B cell (primary cell): ENCODE results near the gene CRYBA2. TPM values are rescaled to one million over a fixed set of nuclear protein-coding genes. Genes with fewer than 3 reads are reported as not detected.

Experiments
- ATAC-seq: fragments of 200-7000 bp; cut with Tn5 transposase; one replicate; pipeline ENCODE4 v1.10.0; 2021; ENCODE audit warnings: low read depth, mild to moderate bottlenecking, moderate number of reproducible peaks, moderate library complexity
- CTCF ChIA-PET: fragments of 350-600 bp; sonication (Branson Sonifier 250); formaldehyde crosslinking; loops from one replicate; lab custom pipeline; 2021; ENCODE audit warnings: antibody characterized with exemption, inconsistent platforms; lab: Charles Lee
- POLR2A ChIA-PET: fragments of 350-600 bp; sonication (Branson Sonifier 250); formaldehyde crosslinking; loops from one replicate; lab custom pipeline; 2021; ENCODE audit warnings: antibody characterized with exemption; lab: Charles Lee
- DNase-seq: peaks from one replicate; pipeline ENCODE4 v3.0.0; 2013
- H2AFZ ChIP-seq: 2 replicates; pipeline ENCODE4 v1.6.1; 2012; ENCODE audit warnings: mild to moderate bottlenecking, low read depth, low read length; ENCODE audit not compliant: insufficient read depth, poor library complexity, severe bottlenecking
- H3K27ac ChIP-seq, 2 donors: 1 replicate in 1 of 2; 2 replicates in 1 of 2; pipeline ENCODE4 v1.5.1; 2012 to 2013; ENCODE audit warnings: low read length in 2 of 2, mild to moderate bottlenecking in 2 of 2, moderate library complexity in 1 of 2
- H3K27me3 ChIP-seq, 4 experiments: fragments of 200-600 bp in 1 of 4; sonication (generic) in 1 of 4; replicated peaks in 1 of 4; 1 replicate in 2 of 4; 2 replicates in 2 of 4; pipeline versions ENCODE4 v1.6.1 to v1.7.0; 2013 to 2016; ENCODE audit warnings: low read length in 3 of 4, mild to moderate bottlenecking in 2 of 4, mixed read lengths in 1 of 4, moderate library complexity in 1 of 4; ENCODE audit not compliant: insufficient read depth in 4 of 4, control insufficient read depth in 3 of 4; ENCODE audit errors: control extremely low read depth in 1 of 4
- H3K36me3 ChIP-seq, 2 experiments: replicated peaks in 1 of 2; 1 replicate in 1 of 2; 2 replicates in 1 of 2; pipeline versions ENCODE4 v1.6.1 to v1.7.1; 2013; ENCODE audit warnings: low read length in 1 of 2; ENCODE audit not compliant: insufficient read depth in 2 of 2, control insufficient read depth in 1 of 2; ENCODE audit errors: control extremely low read depth in 1 of 2, extremely low read depth in 1 of 2
- H3K4me1 ChIP-seq, 2 donors: fragments of 200-600 bp in 1 of 2; sonication (generic) in 1 of 2; 1 replicate in 1 of 2; 2 replicates in 1 of 2; pipeline versions ENCODE4 v1.5.1 to v1.6.1; 2013 to 2017; ENCODE audit warnings: low read length in 2 of 2; ENCODE audit not compliant: control insufficient read depth in 2 of 2, insufficient read depth in 2 of 2
- H3K4me2 ChIP-seq: replicated peaks from 2 replicates; pipeline ENCODE3; 2012; ENCODE audit warnings: mild to moderate bottlenecking, low read depth, low read length; ENCODE audit not compliant: poor library complexity, severe bottlenecking
- H3K4me3 ChIP-seq, 5 experiments: fragments of 200-600 bp in 1 of 5; sonication (generic) in 1 of 5; 1 replicate in 3 of 5; 2 replicates in 2 of 5; pipeline versions ENCODE4 v1.5.1 to v1.7.0; 2011 to 2016; ENCODE audit warnings: low read length in 4 of 5, mild to moderate bottlenecking in 4 of 5, low read depth in 2 of 5, control low read depth in 1 of 5, moderate library complexity in 1 of 5; ENCODE audit not compliant: insufficient read depth in 1 of 5; ENCODE audit errors: control extremely low read depth in 1 of 5, extremely low read depth in 1 of 5
- H3K79me2 ChIP-seq: fragments of 200-600 bp; sonication (generic); one replicate; pipeline ENCODE4 v1.6.0; 2016; ENCODE audit warnings: low read length; ENCODE audit not compliant: control insufficient read depth, insufficient read depth
- H3K9ac ChIP-seq: fragments of 200-600 bp; sonication (generic); 2 replicates; pipeline ENCODE4 v1.6.1; 2017; ENCODE audit warnings: mild to moderate bottlenecking, low read length, moderate library complexity
- H3K9me3 ChIP-seq, 3 donors: one replicate each; pipeline versions ENCODE4 v1.6.1 to v1.7.1; 2013; ENCODE audit warnings: low read length in 2 of 3; ENCODE audit not compliant: control insufficient read depth in 2 of 3, insufficient read depth in 1 of 3; ENCODE audit errors: control extremely low read depth in 1 of 3
- H4K20me1 ChIP-seq: 2 replicates; pipeline ENCODE4 v1.6.0; 2012; ENCODE audit warnings: mild to moderate bottlenecking, low read length; ENCODE audit not compliant: insufficient read depth, control insufficient read depth, poor library complexity, severe bottlenecking
- H3K27ac Mint-ChIP-seq: one replicate; pipeline ENCODE4 v1.8.0; 2021; ENCODE audit warnings: mixed read lengths
- H3K27me3 Mint-ChIP-seq: one replicate; pipeline ENCODE4 v1.8.0; 2021; ENCODE audit warnings: mixed read lengths
- H3K4me1 Mint-ChIP-seq: one replicate; pipeline ENCODE4 v1.8.0; 2021; ENCODE audit warnings: mixed read lengths
- H3K4me3 Mint-ChIP-seq: one replicate; pipeline ENCODE4 v1.8.0; 2021; ENCODE audit warnings: mixed read lengths
- H3K9me3 Mint-ChIP-seq: one replicate; pipeline ENCODE4 v1.8.0; 2022; ENCODE audit warnings: mixed read lengths; ENCODE audit not compliant: insufficient read depth
- EZH2 ChIP-seq: IDR thresholded peaks from 2 replicates; pipeline ENCODE4 v1.6.1; 2012; ENCODE audit warnings: borderline replicate concordance, low read depth, mild to moderate bottlenecking, moderate library complexity, low read length; ENCODE audit not compliant: insufficient read depth, poor library complexity, severe bottlenecking
- WGBS: methylation state at CpG from one replicate; pipeline ENCODE4 v1.1.5; 2013; ENCODE audit warnings: missing lambda C conversion rate; ENCODE audit not compliant: insufficient coverage; 5-methylcytosine and 5-hydroxymethylcytosine counted together
- intact Hi-C: fragments of 100-400 bp; cut with micrococcal nuclease; formaldehyde crosslinking; loops from one replicate; pipeline ENCODE4 v1.10.0; 2022
- polyA plus RNA-seq: library from polyadenylated mRNA; depleted of rRNA; stranded (reverse); fragments of >200 nt; gene quantifications from 2 replicates; pipeline ENCODE4 v1.2.3, GENCODE V29; 2012
- total RNA-seq, 2 donors: library from RNA; stranded (reverse); fragments of 120-200 nt in 1 of 2; gene quantifications; 1 replicate in 1 of 2; 2 replicates in 1 of 2; pipeline versions ENCODE4 v1.2.3 to v1.2.4, GENCODE V29; 2013 to 2022
- TF ChIP-seq, protein P1 (sequence below): fragments of 200-600 bp; IDR thresholded peaks from one replicate; pipeline ENCODE4 v1.8.0; 2022; ENCODE audit warnings: antibody characterized with exemption, mild to moderate bottlenecking

CRYBA2 gene
- total and polyA plus RNA-seq, 2 donors (not counting 1 experiment from before 2014, with no cell fraction given), result not detected

DNA sequence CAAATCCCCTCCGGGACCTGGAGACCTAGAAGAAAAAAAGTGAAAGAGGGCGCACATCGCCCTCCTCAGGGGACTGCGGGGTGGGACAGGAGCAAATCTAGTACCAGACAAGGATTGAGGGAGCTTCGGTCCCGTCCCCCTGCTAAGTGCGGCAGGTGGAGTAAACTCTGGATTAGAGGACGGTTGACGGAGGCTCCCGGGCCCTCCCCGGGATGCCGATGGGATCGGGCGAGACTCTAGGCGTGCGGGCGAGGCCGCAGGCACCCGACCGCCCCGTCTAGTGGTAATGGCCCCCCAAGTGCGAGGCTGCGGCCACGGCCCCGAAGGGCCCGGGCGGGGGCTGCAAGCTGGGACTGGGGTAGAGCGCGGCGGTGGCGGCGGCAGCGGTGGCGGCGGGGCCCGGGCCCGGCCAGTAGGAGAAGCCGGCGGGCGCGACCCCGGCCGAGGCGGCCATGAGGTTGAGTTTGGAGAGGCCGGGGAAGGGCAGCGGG lies 11.8 kb downstream of the CRYBA2 start:
- no peak for TF ChIP-seq EZH2
- TF ChIP-seq, protein P1, sequence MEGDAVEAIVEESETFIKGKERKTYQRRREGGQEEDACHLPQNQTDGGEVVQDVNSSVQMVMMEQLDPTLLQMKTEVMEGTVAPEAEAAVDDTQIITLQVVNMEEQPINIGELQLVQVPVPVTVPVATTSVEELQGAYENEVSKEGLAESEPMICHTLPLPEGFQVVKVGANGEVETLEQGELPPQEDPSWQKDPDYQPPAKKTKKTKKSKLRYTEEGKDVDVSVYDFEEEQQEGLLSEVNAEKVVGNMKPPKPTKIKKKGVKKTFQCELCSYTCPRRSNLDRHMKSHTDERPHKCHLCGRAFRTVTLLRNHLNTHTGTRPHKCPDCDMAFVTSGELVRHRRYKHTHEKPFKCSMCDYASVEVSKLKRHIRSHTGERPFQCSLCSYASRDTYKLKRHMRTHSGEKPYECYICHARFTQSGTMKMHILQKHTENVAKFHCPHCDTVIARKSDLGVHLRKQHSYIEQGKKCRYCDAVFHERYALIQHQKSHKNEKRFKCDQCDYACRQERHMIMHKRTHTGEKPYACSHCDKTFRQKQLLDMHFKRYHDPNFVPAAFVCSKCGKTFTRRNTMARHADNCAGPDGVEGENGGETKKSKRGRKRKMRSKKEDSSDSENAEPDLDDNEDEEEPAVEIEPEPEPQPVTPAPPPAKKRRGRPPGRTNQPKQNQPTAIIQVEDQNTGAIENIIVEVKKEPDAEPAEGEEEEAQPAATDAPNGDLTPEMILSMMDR, result no peak
- Mint-ChIP-seq H3K27me3 (peaks cover 63% of the 10 kb centered on the region), H3K4me1 (peaks cover 31% of the 10 kb centered on the region), H3K27ac (no peak overlapping the region), H3K9me3 (no peaks in the 10 kb centered on the region), H3K4me3 (peak overlapping the region; percentile 85)
- no peaks in the 10 kb centered on the region for H4K20me1 ChIP-seq
- WGBS, result 4% methylated on average over 46 of the region's 46 CpGs
- peak overlapping the region; percentile 90 for H3K4me2 ChIP-seq
- peak overlapping the region; percentile 58 for H2AFZ ChIP-seq
- H3K27ac ChIP-seq, result no peak overlapping the region
- H3K9me3 ChIP-seq, result peaks cover 0 to 36% (median 0%) of the 10 kb centered on the region in 3 donors
- CTCF ChIA-PET, result interaction anchor here (0.6 to 3.3 kb wide), 12 partner anchors 11 to 223 kb away, joined by 3 to 55 read pairs (median 7); no protein-coding TSS in a partner anchor
- no peak for ATAC-seq
- intact Hi-C loops, result loop anchor here (1.0 to 5.0 kb wide), 4 partner anchors 84 to 174 kb away; no protein-coding TSS in a partner anchor
- no peak for DNase-seq
- H3K36me3 ChIP-seq, result no peaks in the 10 kb centered on the region
- H3K4me1 ChIP-seq, result peaks cover 37 to 64% of the 10 kb centered on the region in 2 donors
- H3K79me2 ChIP-seq, result no peaks in the 10 kb centered on the region
- peak overlapping the region in 4 of 5 experiments; percentile 1 to 58 (median 24) for H3K4me3 ChIP-seq
- POLR2A ChIA-PET, result no interaction called here
- peak overlapping the region; percentile 52 for H3K9ac ChIP-seq
- H3K27me3 ChIP-seq, result peaks cover 0 to 81% (median 54%) of the 10 kb centered on the region in 4 experiments

DNA sequence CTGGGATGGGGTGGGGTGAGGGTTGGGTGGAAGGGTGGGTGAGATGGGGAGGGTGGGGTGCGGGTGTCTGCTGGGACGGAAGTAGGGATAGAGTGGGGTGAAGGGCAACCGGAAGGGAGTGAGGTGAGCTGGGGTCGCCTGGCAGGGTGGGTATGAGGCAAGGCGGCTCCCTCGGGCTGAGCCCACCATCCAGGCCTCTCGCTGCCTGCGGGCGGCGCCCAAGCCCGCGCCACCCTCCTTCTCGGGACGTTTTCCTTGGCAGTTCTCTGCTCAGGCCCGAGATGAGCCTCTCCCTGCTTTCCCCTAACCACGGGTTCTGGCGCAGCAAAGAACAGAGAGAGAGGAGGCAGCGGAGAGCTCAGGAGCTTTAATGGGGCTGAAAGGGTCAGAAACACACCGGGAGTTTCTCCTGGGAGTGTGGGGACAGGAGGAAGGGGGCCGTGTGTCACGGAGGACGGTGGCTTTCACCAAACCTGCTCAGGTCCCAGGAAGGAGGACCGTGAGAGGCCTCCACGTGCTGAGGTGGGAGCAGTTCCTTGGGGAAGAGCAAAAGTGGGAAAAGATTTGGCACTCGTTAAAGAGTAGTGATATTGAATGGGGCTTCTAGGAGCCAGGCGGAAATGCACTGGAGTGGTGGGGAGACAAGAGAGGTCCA lies 12.4 kb downstream of the CRYBA2 start:
- Histone ChIP-seq H3K27ac (no peak overlapping the region), H3K36me3 (no peaks in the 10 kb centered on the region), H3K9me3 (peaks cover 0 to 36% (median 0%) of the 10 kb centered on the region in 3 donors), H3K9ac (peak overlapping the region; percentile 52), H3K4me3 (peak overlapping the region in 4 of 5 experiments; percentile 1 to 58 (median 24)), H3K27me3 (peaks cover 0 to 81% (median 54%) of the 10 kb centered on the region in 4 experiments), H3K79me2 (no peaks in the 10 kb centered on the region), H2AFZ (peak overlapping the region; percentile 58), H3K4me2 (peak overlapping the region; percentile 90), H4K20me1 (no peaks in the 10 kb centered on the region), H3K4me1 (peaks cover 37 to 58% of the 10 kb centered on the region in 2 donors)
- no peak for ATAC-seq
- Mint-ChIP-seq H3K4me3 (peak overlapping the region; percentile 85), H3K4me1 (peaks cover 30% of the 10 kb centered on the region), H3K27me3 (peaks cover 63% of the 10 kb centered on the region), H3K27ac (no peak overlapping the region), H3K9me3 (no peaks in the 10 kb centered on the region)
- POLR2A ChIA-PET, result no interaction called here
- CTCF ChIA-PET, result interaction anchor here (0.6 to 3.3 kb wide), 27 partner anchors 11 to 408 kb away, joined by 3 to 55 read pairs (median 5); partner anchors contain the start of gene WNT10A
- peak; percentile 56 for DNase-seq
- TF ChIP-seq EZH2, result peak; percentile 92
- TF ChIP-seq, protein P1, result no peak
- WGBS, result 7% methylated on average over 26 of the region's 26 CpGs
- intact Hi-C loops, result loop anchor here (1.0 to 5.0 kb wide), 4 partner anchors 84 to 174 kb away; no protein-coding TSS in a partner anchor
